Measurements from ENCODE around the gene RNFT1. TPM values are rescaled to one million over a fixed set of nuclear protein-coding genes. Genes with fewer than 3 reads are reported as not detected.
"Not testable (repeated sequence)": the region's sequence is repeated elsewhere in the genome, so short reads cannot be mapped to it uniquely, and the experiment has no call there.

RNFT1 gene
- total RNA-seq, result 7.6 and 9.7 TPM in 2 replicates

DNA sequence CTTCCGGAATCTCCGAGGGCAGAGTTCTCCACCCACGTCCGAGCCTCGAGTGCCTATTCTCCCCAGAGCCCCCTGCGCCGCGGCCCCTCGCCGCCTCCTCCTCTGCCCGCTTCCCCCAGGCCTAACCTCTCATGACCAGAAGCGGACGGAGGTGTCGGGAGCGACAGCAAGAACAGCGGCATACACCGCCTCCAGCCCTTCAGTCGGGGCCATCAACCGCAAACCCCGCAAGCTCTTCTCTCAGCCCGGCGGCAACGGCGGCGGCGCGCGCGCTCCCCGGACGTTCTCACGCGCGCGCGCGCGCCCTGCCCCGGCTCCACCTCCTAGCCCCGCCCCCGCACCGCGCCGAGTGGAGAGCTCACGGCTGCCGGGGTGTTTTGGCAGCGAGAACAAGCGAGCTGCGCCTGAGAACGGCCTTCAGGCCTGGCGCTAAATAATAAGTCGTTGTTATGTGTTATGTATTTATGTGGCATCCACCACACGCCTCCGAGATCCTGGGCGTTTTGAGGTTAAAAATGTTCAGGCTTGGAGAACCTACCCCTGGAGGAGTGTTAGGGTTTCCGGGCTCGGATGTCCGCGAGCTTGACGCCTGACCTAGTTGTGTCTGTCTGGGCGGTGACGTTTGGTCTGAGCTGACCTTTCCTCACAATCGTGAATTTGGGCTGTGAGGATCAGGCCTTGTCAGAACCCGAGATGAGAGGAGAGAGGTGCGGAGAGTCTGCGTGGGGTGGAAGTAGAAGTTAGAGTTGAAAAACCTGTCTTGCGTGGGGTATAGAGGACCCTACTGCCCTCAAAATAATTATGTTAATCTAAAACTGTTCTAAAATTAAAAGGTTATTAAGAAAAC is at the start of gene RNFT1:
Gene RNFT1, minus strand, starts transcription at position 259 of the 847 bp plus-strand sequence. Its CDS starts 77 bp downstream, at position 182.
- peak; percentile 68 to 81 for DNase-seq (ENCODE audit: low read depth in 2 of 2)

GRCh38 chr17:60009326-60009725 is 44.8 kb upstream of the RNFT1 start:
- DNase-seq (ENCODE audit: low read depth in 2 of 2), result not testable (repeated sequence)

DNA sequence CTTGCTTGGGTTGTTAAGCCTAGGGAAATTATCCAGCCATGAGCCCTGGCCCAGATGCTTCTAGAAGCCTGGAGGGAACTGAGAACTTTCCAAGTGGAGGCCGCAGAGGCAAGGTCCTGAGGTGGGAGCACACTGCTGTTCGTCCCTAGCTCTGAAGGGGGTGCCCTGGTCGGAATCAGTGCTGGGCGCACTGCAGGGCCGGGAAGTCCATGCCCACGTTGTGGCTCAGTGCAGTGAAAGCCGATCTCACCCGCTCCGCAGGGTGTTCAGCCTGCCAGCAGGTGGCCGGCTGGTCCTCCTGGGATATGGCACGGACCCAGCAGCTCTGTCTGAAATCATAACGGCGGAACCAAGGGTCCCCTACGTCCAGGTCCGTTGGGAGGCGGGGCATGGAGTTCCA is 43.8 kb upstream of the RNFT1 start:
- not testable (repeated sequence) for DNase-seq (ENCODE audit: low read depth in 2 of 2)

DNA sequence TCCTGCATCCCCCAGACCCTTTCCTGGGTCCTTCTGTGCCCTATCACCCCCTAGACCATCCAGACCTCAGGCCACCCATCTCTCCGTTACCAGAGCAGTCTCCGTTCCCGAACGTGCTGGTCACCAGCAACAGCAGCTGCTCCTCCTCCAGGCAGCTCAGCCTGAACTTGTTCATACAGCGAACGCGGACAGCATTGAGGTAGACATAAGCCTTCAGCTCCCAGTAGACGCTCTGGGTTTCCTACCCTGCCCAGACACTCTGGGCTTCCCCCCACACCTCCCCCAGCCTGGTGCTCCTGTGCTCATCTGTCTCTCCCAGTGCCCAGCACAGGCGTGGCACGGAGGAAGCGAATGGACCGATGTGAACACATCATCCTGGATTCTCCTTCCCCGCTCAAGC is 41.6 kb upstream of the RNFT1 start:
- no peak for DNase-seq (ENCODE audit: low read depth in 2 of 2)

GRCh38 chr17:60004561-60004960 is 40.0 kb upstream of the RNFT1 start:
- not testable (repeated sequence) for DNase-seq (ENCODE audit: low read depth in 2 of 2)

DNA sequence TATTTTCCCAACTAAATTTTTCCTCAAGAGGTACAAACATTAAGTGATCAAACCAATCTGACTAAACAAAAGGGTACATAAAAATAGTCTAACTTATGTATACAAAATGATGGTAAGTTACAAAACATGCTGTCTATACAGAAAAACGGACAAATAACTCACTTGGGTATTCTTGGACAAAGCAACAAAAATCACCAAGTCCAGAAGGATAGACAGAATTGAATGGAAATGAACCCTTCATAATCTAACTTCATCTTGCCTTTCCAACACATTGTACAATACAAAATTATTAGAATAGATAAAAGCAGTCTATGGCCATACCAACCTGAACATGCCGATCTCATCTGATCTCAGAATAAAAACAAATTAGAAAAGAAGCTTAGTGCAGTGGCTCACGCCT is 37.9 kb upstream of the RNFT1 start:
- not testable (repeated sequence) for DNase-seq (ENCODE audit: low read depth in 2 of 2)

- DNase-seq (ENCODE audit: low read depth in 2 of 2), result not testable (repeated sequence)
These were observed 32.1 kb upstream of the RNFT1 start for GRCh38 chr17:59996608-59997007.

DNA sequence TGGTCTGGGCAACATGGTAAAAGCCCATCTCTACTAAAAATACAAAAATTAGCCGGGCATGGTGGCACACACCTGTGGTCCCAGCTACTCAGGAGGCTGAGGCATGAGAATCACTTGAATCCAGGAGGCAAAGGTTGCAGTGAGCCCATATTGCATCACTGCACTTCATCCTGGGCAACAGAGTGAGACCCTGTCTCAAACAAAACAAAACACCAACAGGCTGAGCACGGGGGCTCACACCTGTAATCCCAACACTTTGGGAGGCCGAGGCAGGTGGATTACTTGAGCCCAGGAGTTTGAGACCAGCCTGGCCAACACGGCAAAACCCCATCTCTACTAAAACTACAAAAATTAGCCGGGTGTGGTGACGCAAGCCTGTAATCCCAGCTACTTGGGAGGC is 10.6 kb upstream of the RNFT1 start:
- DNase-seq (ENCODE audit: low read depth in 2 of 2), result not testable (repeated sequence)

- DNase-seq (ENCODE audit: low read depth in 2 of 2), result not testable (repeated sequence)
These were observed 8.9 kb upstream of the RNFT1 start for GRCh38 chr17:59973483-59973882.

- DNase-seq (ENCODE audit: low read depth in 2 of 2), result no peak
These were observed 8.2 kb upstream of the RNFT1 start for GRCh38 chr17:59972778-59973177.

GRCh38 chr17:59971771-59972170 is 7.2 kb upstream of the RNFT1 start:
- not testable (repeated sequence) for DNase-seq (ENCODE audit: low read depth in 2 of 2)

DNA sequence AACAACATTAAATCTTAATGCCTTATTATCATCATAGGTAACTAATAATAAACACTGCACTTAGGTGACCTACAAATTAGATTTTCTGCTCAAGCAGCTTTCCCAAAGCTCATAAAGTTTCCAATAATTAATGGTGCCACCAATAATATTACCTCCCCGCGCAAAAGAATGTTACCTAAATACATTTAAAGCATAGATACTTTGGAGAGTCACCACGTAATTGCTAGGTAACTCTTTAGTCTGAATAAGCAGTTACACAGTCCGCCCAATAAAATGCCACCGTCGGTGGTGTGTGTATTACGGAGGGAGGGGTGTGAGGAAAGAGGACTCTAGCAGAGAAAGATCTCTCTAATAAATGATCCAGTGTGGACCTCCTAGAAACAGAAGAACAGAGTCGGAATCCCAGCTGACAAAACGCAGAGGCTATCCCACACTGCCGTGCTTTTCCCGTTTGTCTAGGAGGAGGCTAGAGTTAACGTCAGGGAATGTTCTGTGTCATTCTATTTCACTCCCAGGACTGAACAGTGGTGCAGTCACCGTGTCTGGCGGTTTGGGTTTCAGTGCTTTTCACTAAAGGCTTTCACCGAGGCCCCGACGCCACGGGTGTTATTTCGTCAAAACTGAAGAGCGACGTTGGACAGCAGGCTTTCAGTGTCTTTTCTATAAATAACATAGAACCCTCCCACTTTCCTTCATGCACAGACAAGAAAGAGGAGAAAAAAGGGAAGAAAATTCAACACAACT is 630 bp downstream of the RNFT1 start:
- peak; percentile 59 to 63 for DNase-seq (ENCODE audit: low read depth in 2 of 2)

GRCh38 chr17:59962739-59963318 is 1.7 kb downstream of the RNFT1 start:
- DNase-seq (ENCODE audit: low read depth in 2 of 2), result no peak

GRCh38 chr17:59959574-59959973 is 5.0 kb downstream of the RNFT1 start:
- not testable (repeated sequence) for DNase-seq (ENCODE audit: low read depth in 2 of 2)

GRCh38 chr17:59954856-59955255 is 9.7 kb downstream of the RNFT1 start:
- DNase-seq (ENCODE audit: low read depth in 2 of 2), result no peak

DNA sequence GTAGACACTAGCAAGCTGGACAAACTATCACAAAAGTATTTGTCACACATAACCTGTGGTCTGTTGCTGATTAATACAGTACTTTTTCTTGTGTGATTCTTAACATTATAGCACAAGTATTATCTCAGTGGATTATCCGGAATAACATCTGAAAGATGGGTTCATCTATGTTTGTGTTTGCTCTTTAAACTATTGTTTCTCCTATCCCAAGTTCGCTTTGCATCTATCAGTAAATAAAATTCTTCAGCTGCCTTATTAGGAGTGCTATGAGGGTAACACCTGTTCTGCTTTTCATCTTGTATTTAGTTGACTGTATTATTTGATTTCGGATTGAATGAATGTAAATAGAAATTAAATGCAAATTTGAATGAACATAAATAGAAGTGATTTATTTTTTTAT is 14.5 kb downstream of the RNFT1 start:
- no peak for DNase-seq (ENCODE audit: low read depth in 2 of 2)

GRCh38 chr17:59947310-59947709 is 17.2 kb downstream of the RNFT1 start:
- not testable (repeated sequence) for DNase-seq (ENCODE audit: low read depth in 2 of 2)

DNA sequence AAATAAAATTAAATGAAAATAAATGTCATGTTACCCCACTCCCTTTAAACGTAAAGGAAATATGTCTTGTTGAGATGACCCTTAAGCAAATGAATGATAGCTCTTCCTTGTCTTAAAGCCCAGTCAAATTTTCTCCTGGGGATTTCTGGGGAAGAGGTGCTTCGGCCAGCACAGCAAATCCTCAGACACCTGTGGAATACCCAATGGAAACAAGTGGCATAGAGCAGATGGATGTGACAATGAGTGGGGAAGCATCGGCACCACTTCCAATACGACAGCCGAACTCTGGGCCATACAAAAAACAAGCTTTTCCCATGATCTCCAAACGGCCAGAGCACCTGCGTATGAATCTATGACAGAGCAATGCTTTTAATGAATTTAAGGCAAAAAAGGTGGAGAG is 18.1 kb downstream of the RNFT1 start:
- not testable (repeated sequence) for DNase-seq (ENCODE audit: low read depth in 2 of 2)

GRCh38 chr17:59941131-59941530 is 23.4 kb downstream of the RNFT1 start:
- no peak for DNase-seq (ENCODE audit: low read depth in 2 of 2)

DNA sequence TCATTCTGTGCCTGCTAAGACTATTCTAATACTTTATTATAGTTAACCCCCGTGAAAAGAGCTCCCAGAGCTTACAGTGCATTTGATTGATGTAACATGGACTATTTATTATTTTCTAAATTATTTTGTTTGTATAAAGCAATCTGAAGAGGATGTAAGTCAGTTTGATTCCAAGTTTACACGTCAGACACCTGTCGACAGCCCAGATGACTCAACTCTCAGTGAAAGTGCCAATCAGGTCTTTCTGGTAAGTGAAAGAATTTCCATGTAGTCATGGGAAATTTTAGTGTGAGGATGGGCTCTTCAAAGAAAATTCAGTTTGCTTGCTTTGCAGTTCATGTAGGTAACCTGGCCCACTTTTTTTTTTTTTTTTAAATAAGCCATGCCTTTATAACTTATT is 23.8 kb downstream of the RNFT1 start:
- DNase-seq (ENCODE audit: low read depth in 2 of 2), result peak; percentile 13 to 51

DNA sequence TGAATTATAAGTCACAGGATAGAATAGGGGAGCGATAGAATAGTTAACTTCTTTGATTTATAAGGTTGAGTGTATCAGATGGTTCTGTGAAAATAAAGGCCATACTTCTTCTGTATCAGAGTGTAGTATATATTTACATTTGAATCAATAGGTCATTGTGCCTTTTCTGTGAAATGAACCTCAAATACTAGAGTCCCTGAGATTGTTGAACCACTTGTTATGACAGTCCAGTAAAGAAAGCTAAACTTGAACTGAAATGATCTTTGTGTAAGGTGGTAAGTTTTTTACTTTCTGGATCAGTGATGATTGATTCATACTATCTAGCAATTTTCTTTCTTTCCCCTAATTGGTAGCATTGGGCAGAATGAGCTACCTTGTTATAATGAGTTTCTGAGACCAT is 31.2 kb downstream of the RNFT1 start:
- not testable (repeated sequence) for DNase-seq (ENCODE audit: low read depth in 2 of 2)

GRCh38 chr17:59930768-59931167 is 33.8 kb downstream of the RNFT1 start:
- DNase-seq (ENCODE audit: low read depth in 2 of 2), result not testable (repeated sequence)

All from lung microvascular endothelial cell (primary cell).